Karpas-422 (cell line): Measurements from ENCODE around the gene SLC1A3. TPM values are rescaled to one million over a fixed set of nuclear protein-coding genes. Genes with fewer than 3 reads are reported as not detected.

ENCODE experiments used
- DNase-seq: peaks from one replicate; pipeline ENCODE4 v3.0.0-alpha.2; 2015
- H2AFZ ChIP-seq: fragments of 200-600 bp; sonication (generic); 2 replicates; pipeline ENCODE4 v1.6.1; 2014; ENCODE audit warnings: antibody characterized with exemption, low read length, mixed read lengths
- H3K27ac ChIP-seq: fragments of 200-600 bp; sonication (generic); 2 replicates; pipeline ENCODE4 v1.5.1; 2014; ENCODE audit warnings: mild to moderate bottlenecking, low read length, moderate library complexity
- H3K27me3 ChIP-seq: fragments of 200-600 bp; sonication (generic); 2 replicates; pipeline ENCODE4 v1.6.1; 2014; ENCODE audit warnings: low read length, mixed read lengths
- H3K36me3 ChIP-seq: fragments of 200-600 bp; sonication (generic); 2 replicates; pipeline ENCODE4 v1.6.1; 2014; ENCODE audit warnings: low read length, mixed read lengths; ENCODE audit not compliant: insufficient read depth
- H3K4me1 ChIP-seq: fragments of 200-600 bp; sonication (generic); 2 replicates; pipeline ENCODE4 v1.6.1; 2014; ENCODE audit warnings: mild to moderate bottlenecking, low read length, mixed read lengths
- H3K4me2 ChIP-seq: fragments of 200-600 bp; sonication (generic); 2 replicates; pipeline ENCODE4 v1.6.1; 2014; ENCODE audit warnings: low read length, low read depth, mild to moderate bottlenecking; ENCODE audit not compliant: poor library complexity, severe bottlenecking
- H3K4me3 ChIP-seq: fragments of 200-600 bp; sonication (generic); 2 replicates; pipeline ENCODE4 v1.5.1; 2014; ENCODE audit warnings: mild to moderate bottlenecking, antibody characterized with exemption, low read length, mixed read lengths
- H3K79me2 ChIP-seq: fragments of 200-600 bp; sonication (generic); 2 replicates; pipeline ENCODE4 v1.6.1; 2014; ENCODE audit warnings: mild to moderate bottlenecking, low read length, mixed read lengths
- H3K9ac ChIP-seq: fragments of 200-600 bp; sonication (generic); 2 replicates; pipeline ENCODE4 v1.6.0; 2014; ENCODE audit warnings: low read length
- H3K9me2 ChIP-seq: fragments of 200-600 bp; sonication (generic), shearing (Covaris generic); replicated peaks from 2 replicates; pipeline ENCODE4 v1.6.0; 2014; ENCODE audit warnings: mild to moderate bottlenecking, low read length, moderate library complexity; ENCODE audit not compliant: insufficient read depth
- H3K9me3 ChIP-seq: fragments of 300-700, 200-600 bp; sonication (generic); 2 replicates; pipeline ENCODE4 v1.6.1; 2014; ENCODE audit warnings: low read length, mixed read lengths
- H4K20me1 ChIP-seq: fragments of 200-600 bp; sonication (generic); 2 replicates; pipeline ENCODE4 v1.6.1; 2014; ENCODE audit warnings: mild to moderate bottlenecking, antibody characterized with exemption, low read length, low read depth; ENCODE audit not compliant: insufficient read depth
- total RNA-seq: library from RNA; depleted of rRNA; stranded (reverse); fragments of >200 nt; shearing (Covaris generic); gene quantifications from 2 replicates; pipeline ENCODE4 v1.2.3, GENCODE V29; 2014; ENCODE audit warnings: low replicate concordance

Gene SLC1A3
- total RNA-seq, 1 experiment from 2014 or later = not detected

GRCh38 chr5:36651761-36652685 is 45.6 kb downstream of the SLC1A3 start:
- no peaks in the 10 kb centered on the region for H3K79me2 ChIP-seq
- no peaks in the 10 kb centered on the region for H3K27me3 ChIP-seq
- DNase-seq = no peak
- no peaks in the 10 kb centered on the region for H3K4me1 ChIP-seq
- H4K20me1 ChIP-seq = no peaks in the 10 kb centered on the region
- H3K36me3 ChIP-seq = no peaks in the 10 kb centered on the region
- no peak overlapping the region for H3K27ac ChIP-seq
- H3K4me3 ChIP-seq = no peak overlapping the region
- H3K4me2 ChIP-seq = no peak overlapping the region
- H3K9me3 ChIP-seq = no peaks in the 10 kb centered on the region
- H2AFZ ChIP-seq = no peak overlapping the region
- no peak overlapping the region for H3K9ac ChIP-seq
- no peaks in the 10 kb centered on the region for H3K9me2 ChIP-seq

- H3K9ac ChIP-seq = no peak overlapping the region
- H3K79me2 ChIP-seq = no peaks in the 10 kb centered on the region
- H3K9me2 ChIP-seq = no peaks in the 10 kb centered on the region
- no peaks in the 10 kb centered on the region for H3K36me3 ChIP-seq
- H3K9me3 ChIP-seq = no peaks in the 10 kb centered on the region
- H3K27me3 ChIP-seq = no peaks in the 10 kb centered on the region
- no peak overlapping the region for H3K27ac ChIP-seq
- no peaks in the 10 kb centered on the region for H3K4me1 ChIP-seq
- DNase-seq = no peak
- no peak overlapping the region for H3K4me3 ChIP-seq
- H4K20me1 ChIP-seq = no peaks in the 10 kb centered on the region
- H3K4me2 ChIP-seq = no peak overlapping the region
- H2AFZ ChIP-seq = no peak overlapping the region
Observed at GRCh38 chr5:36653044-36653705, 46.8 kb downstream of the SLC1A3 start.

DNA sequence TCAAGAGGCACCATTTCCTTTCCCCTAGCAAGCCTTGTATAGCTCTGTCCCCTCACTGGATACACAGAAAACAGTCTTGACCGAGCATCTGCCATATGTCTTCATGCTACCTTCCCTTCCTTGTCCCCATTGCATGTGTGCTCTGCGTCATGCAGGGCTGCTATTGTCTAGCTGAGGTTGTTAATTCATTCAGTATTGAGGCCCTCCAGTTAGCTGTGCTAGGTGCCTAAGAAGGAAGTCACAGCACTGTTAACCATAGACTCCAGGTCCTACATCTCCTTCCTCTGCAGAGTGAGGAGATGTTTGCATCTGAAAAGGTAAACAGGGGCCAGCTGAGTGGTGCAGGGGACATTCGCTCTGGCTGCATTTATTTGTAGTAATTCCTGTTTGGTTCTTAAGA is 48.2 kb downstream of the SLC1A3 start:
- Histone ChIP-seq H2AFZ (no peak overlapping the region), H3K36me3 (no peaks in the 10 kb centered on the region), H3K4me1 (no peaks in the 10 kb centered on the region), H3K27ac (no peak overlapping the region), H3K9me3 (no peaks in the 10 kb centered on the region), H3K9me2 (no peaks in the 10 kb centered on the region), H3K27me3 (no peaks in the 10 kb centered on the region), H3K4me2 (no peak overlapping the region), H3K4me3 (no peak overlapping the region), H3K79me2 (no peaks in the 10 kb centered on the region), H3K9ac (no peak overlapping the region), H4K20me1 (no peaks in the 10 kb centered on the region)
- no peak for DNase-seq

- no peak overlapping the region for H3K27ac ChIP-seq
- H3K9me2 ChIP-seq = no peaks in the 10 kb centered on the region
- H4K20me1 ChIP-seq = no peaks in the 10 kb centered on the region
- no peaks in the 10 kb centered on the region for H3K9me3 ChIP-seq
- no peak for DNase-seq
- H3K79me2 ChIP-seq = no peaks in the 10 kb centered on the region
- H3K4me3 ChIP-seq = no peak overlapping the region
- H3K4me1 ChIP-seq = no peaks in the 10 kb centered on the region
- H3K9ac ChIP-seq = no peak overlapping the region
- no peak overlapping the region for H2AFZ ChIP-seq
- H3K27me3 ChIP-seq = no peaks in the 10 kb centered on the region
- H3K4me2 ChIP-seq = no peak overlapping the region
- no peaks in the 10 kb centered on the region for H3K36me3 ChIP-seq
Observed at GRCh38 chr5:36655161-36655560, 48.8 kb downstream of the SLC1A3 start.

GRCh38 chr5:36656556-36656955 is 50.1 kb downstream of the SLC1A3 start:
- DNase-seq = no peak

DNA sequence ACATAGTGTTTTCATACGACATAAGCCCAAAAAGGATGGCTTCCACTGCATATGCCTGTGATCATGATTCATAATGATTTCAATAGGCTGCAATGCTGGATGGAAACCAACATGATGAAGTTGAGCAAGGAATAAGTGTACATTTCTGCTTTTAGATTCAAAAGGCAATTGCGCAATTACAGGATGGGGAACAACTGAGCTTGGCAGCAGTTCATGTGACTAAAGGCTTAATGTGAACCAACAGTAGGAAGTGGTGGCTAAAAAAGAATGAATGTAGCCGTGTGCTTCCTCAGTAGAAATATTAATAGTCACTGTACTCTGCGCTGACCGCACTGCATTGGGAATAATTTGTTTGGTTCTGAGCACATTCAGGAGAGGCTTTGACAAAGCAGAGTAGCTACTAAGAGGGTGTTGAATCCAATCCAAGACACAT is 51.2 kb downstream of the SLC1A3 start:
- Histone ChIP-seq H3K36me3 (no peaks in the 10 kb centered on the region), H3K79me2 (no peaks in the 10 kb centered on the region), H3K27ac (no peak overlapping the region), H3K4me3 (no peak overlapping the region), H3K27me3 (no peaks in the 10 kb centered on the region), H3K4me2 (no peak overlapping the region), H3K9ac (no peak overlapping the region), H4K20me1 (no peaks in the 10 kb centered on the region), H3K4me1 (no peaks in the 10 kb centered on the region), H2AFZ (no peak overlapping the region), H3K9me3 (no peaks in the 10 kb centered on the region), H3K9me2 (no peaks in the 10 kb centered on the region)
- no peak for DNase-seq

More at GRCh38 chr5:36656556-36656955, 50.1 kb downstream of the SLC1A3 start:
- Histone ChIP-seq H3K9me2 (no peaks in the 10 kb centered on the region), H3K27me3 (no peaks in the 10 kb centered on the region), H4K20me1 (no peaks in the 10 kb centered on the region), H3K79me2 (no peaks in the 10 kb centered on the region), H3K4me1 (no peaks in the 10 kb centered on the region), H3K4me3 (no peak overlapping the region), H2AFZ (no peak overlapping the region), H3K4me2 (no peak overlapping the region), H3K27ac (no peak overlapping the region), H3K36me3 (no peaks in the 10 kb centered on the region), H3K9me3 (no peaks in the 10 kb centered on the region), H3K9ac (no peak overlapping the region)

DNA sequence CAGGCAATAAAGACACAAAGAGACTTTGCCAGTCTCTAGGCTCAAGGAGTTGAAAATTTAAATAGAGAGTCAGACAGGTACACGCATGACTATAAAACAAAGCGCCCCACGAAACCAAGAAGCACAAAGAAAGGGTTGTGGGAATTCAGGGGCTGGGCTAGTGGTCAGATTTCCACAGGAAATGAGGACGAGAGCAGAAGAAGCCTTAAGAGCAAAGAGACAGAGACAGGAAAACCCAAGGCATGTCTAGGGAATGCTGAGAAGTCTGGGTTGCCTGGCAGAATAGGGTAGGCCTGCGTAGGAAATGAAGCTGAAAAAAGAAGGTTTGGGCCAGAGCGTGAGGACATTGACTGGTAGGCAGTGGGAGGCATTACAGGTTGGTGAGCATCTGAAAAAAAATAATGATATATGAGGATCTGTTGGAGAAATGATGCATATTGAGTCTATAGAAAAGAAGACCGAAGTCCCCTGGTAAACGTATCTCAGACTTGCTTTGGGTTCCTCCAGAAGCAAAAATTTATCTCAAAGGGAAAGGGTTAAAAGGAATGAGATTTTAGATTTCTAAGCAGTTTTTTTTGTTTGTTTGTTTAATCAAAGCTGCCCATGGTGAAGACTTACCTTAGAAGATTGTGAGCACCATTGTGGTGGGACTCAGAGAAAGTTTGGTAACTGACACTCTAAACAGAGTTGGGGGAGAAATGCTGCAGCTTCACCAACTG is 51.8 kb downstream of the SLC1A3 start:
- H3K36me3 ChIP-seq = no peaks in the 10 kb centered on the region
- no peak overlapping the region for H3K4me2 ChIP-seq
- H3K27me3 ChIP-seq = no peaks in the 10 kb centered on the region
- no peak overlapping the region for H3K4me3 ChIP-seq
- H4K20me1 ChIP-seq = no peaks in the 10 kb centered on the region
- DNase-seq = no peak
- no peak overlapping the region for H3K9ac ChIP-seq
- no peak overlapping the region for H2AFZ ChIP-seq
- no peaks in the 10 kb centered on the region for H3K9me3 ChIP-seq
- no peak overlapping the region for H3K27ac ChIP-seq
- no peaks in the 10 kb centered on the region for H3K9me2 ChIP-seq
- H3K4me1 ChIP-seq = no peaks in the 10 kb centered on the region
- no peaks in the 10 kb centered on the region for H3K79me2 ChIP-seq

DNA sequence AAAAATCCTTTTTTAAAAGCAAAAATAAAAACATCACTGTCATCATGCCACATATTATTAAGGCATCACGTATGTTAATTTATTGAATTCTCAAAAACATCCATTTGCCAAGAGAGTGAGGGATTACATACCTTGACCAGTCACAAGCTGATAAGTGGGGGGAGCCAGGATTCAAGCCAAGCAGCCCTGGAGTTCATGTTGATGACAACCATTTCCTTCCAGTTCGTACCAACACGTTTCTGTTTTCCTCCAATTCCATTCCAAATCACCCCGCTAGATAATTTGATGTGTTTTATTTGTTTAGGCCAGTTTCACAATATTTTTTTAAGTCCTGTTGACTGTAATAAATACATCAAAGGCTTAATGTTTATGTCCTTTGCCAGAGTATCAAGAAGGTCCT is 53.0 kb downstream of the SLC1A3 start:
- H3K4me1 ChIP-seq = no peaks in the 10 kb centered on the region
- no peaks in the 10 kb centered on the region for H3K9me2 ChIP-seq
- H2AFZ ChIP-seq = no peak overlapping the region
- no peak overlapping the region for H3K27ac ChIP-seq
- H3K9me3 ChIP-seq = no peaks in the 10 kb centered on the region
- no peaks in the 10 kb centered on the region for H3K79me2 ChIP-seq
- no peak overlapping the region for H3K4me2 ChIP-seq
- no peaks in the 10 kb centered on the region for H3K36me3 ChIP-seq
- DNase-seq = no peak
- H4K20me1 ChIP-seq = no peaks in the 10 kb centered on the region
- no peak overlapping the region for H3K9ac ChIP-seq
- no peak overlapping the region for H3K4me3 ChIP-seq
- no peaks in the 10 kb centered on the region for H3K27me3 ChIP-seq
